ENCODE data around the gene CCDC178. TPM values are rescaled to one million over a fixed set of nuclear protein-coding genes. Genes with fewer than 3 reads are reported as not detected.
"Not testable (repeated sequence)": the region's sequence is repeated elsewhere in the genome, so short reads cannot be mapped to it uniquely, and the experiment has no call there.

Gene CCDC178
- total RNA-seq, 1 experiment from 2014 or later, result not detected

DNA sequence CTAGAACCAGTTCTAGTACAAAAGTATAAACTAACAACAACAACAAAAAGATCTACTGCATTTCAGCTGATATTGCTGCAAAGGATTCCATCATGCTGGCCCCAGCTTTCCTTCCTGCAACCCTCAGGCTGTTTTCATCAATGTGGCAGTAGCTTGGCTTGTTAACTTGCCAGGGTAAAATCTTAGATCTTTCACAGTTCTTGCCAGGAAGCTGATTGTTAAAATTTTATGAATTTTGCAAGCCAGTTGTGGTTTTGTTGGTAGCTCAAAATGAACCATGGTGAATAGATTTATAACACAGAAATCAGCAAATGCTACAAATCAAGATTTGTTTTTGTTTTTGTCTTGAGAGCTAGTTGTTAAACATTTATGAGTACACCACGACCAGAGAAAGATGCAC, 19.3 kb downstream of the CCDC178 start:
- no peaks in the 10 kb centered on the region for H3K36me3 ChIP-seq (replicated peaks; ENCODE audit: control insufficient read depth, insufficient read depth, low read length)
- H3K4me3 ChIP-seq (ENCODE audit: insufficient read depth, low read depth, low read length), result no peak overlapping the region
- H3K27me3 ChIP-seq (ENCODE audit: control insufficient read depth, insufficient read depth, low read length), result no peaks in the 10 kb centered on the region
- no peak for DNase-seq

- Histone ChIP-seq H3K4me3 (ENCODE audit: insufficient read depth, low read depth, low read length) (no peak overlapping the region), H3K27me3 (ENCODE audit: control insufficient read depth, insufficient read depth, low read length) (no peaks in the 10 kb centered on the region), H3K36me3 (replicated peaks; ENCODE audit: control insufficient read depth, insufficient read depth, low read length) (no peaks in the 10 kb centered on the region)
- no peak for DNase-seq
Measured at GRCh38 chr18:33404244-33404873, 36.2 kb downstream of the CCDC178 start.

GRCh38 chr18:33398939-33399338, 41.6 kb downstream of the CCDC178 start:
- not testable (repeated sequence) for H3K36me3 ChIP-seq (replicated peaks; ENCODE audit: control insufficient read depth, insufficient read depth, low read length); H3K4me3 ChIP-seq (ENCODE audit: insufficient read depth, low read depth, low read length); DNase-seq; H3K27me3 ChIP-seq (ENCODE audit: control insufficient read depth, insufficient read depth, low read length)

- no peak for DNase-seq
- no peaks in the 10 kb centered on the region for H3K36me3 ChIP-seq (replicated peaks; ENCODE audit: control insufficient read depth, insufficient read depth, low read length)
- no peak overlapping the region for H3K4me3 ChIP-seq (ENCODE audit: insufficient read depth, low read depth, low read length)
- H3K27me3 ChIP-seq (ENCODE audit: control insufficient read depth, insufficient read depth, low read length), result no peaks in the 10 kb centered on the region
Measured at GRCh38 chr18:33375829-33376228, 64.7 kb downstream of the CCDC178 start.

- no peak for DNase-seq
- H3K27me3 ChIP-seq (ENCODE audit: control insufficient read depth, insufficient read depth, low read length), result no peaks in the 10 kb centered on the region
- no peak overlapping the region for H3K4me3 ChIP-seq (ENCODE audit: insufficient read depth, low read depth, low read length)
- no peaks in the 10 kb centered on the region for H3K36me3 ChIP-seq (replicated peaks; ENCODE audit: control insufficient read depth, insufficient read depth, low read length)
Measured at GRCh38 chr18:33372442-33372841, 68.1 kb downstream of the CCDC178 start.

- Histone ChIP-seq H3K27me3 (ENCODE audit: control insufficient read depth, insufficient read depth, low read length) (no peaks in the 10 kb centered on the region), H3K36me3 (replicated peaks; ENCODE audit: control insufficient read depth, insufficient read depth, low read length) (no peaks in the 10 kb centered on the region), H3K4me3 (ENCODE audit: insufficient read depth, low read depth, low read length) (no peak overlapping the region)
- DNase-seq, result no peak
Measured at GRCh38 chr18:33369711-33370449, 70.6 kb downstream of the CCDC178 start.

GRCh38 chr18:33356735-33357134, 83.8 kb downstream of the CCDC178 start:
- no peaks in the 10 kb centered on the region for H3K27me3 ChIP-seq (ENCODE audit: control insufficient read depth, insufficient read depth, low read length)
- no peak for DNase-seq
- H3K36me3 ChIP-seq (replicated peaks; ENCODE audit: control insufficient read depth, insufficient read depth, low read length), result no peaks in the 10 kb centered on the region
- H3K4me3 ChIP-seq (ENCODE audit: insufficient read depth, low read depth, low read length), result no peak overlapping the region

DNA sequence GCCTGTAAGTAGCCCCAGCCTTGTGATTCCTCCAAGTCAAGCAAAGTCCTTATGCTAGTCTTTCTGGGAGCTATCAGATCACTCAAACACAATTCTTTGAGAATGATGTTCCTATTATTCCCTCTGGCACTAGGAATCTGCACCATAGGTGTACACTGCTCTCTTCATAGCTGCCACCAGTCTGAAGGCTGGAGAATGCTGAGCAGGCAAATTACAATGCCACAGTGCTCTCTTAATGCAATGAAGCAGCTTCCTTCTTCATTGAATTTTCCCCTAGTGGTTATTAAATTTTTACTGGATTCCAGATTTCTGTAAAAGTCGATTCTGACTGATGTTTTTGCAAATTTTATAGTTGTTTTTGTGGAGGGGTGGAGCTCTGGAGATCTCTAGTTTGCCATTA, 84.8 kb downstream of the CCDC178 start:
- Histone ChIP-seq H3K4me3 (ENCODE audit: insufficient read depth, low read depth, low read length) (no peak overlapping the region), H3K36me3 (replicated peaks; ENCODE audit: control insufficient read depth, insufficient read depth, low read length) (no peaks in the 10 kb centered on the region), H3K27me3 (ENCODE audit: control insufficient read depth, insufficient read depth, low read length) (no peaks in the 10 kb centered on the region)
- no peak for DNase-seq

DNA sequence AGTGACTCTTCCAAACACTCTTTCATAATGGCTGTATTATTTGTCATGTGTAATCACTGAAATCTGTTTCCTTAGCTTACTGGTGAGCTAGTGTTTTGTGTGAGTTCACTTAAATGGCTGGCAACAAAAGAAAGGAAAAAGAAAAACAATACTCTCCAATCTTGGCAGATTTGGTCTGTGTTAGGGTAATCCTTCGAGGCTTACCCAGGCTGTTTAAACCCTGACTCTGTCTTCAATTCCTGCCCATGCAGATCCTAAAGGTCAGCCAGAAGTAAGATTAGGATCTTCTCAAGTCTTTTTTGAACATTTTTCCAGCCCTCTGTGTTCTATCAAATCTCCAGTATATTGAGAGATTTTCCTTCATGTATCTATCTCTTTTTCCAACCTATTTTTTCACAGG, 85.3 kb downstream of the CCDC178 start:
- H3K4me3 ChIP-seq (ENCODE audit: insufficient read depth, low read depth, low read length), result no peak overlapping the region
- DNase-seq, result no peak
- H3K36me3 ChIP-seq (replicated peaks; ENCODE audit: control insufficient read depth, insufficient read depth, low read length), result no peaks in the 10 kb centered on the region
- no peaks in the 10 kb centered on the region for H3K27me3 ChIP-seq (ENCODE audit: control insufficient read depth, insufficient read depth, low read length)

DNA sequence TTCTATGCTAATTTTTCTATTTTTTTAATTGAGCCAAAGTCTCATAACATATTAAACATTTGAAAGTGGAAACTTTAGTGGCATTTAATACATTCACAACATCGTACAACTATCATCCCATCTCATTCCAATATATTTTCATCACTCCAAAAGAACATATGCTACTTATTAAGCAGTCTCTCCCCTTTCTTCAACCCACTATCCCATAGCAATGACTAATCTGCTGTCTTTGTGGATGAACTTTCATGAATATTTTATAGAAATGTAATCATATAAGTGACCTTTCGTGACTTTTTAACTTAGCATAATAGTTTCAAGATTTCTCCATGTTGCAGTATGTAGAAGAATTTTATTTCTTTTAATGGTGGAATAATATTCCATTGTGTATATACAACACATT, 90.3 kb downstream of the CCDC178 start:
- H3K36me3 ChIP-seq (replicated peaks; ENCODE audit: control insufficient read depth, insufficient read depth, low read length), result no peaks in the 10 kb centered on the region

GRCh38 chr18:33339733-33340132, 100.8 kb downstream of the CCDC178 start:
- H3K27me3 ChIP-seq (ENCODE audit: control insufficient read depth, insufficient read depth, low read length); DNase-seq; H3K4me3 ChIP-seq (ENCODE audit: insufficient read depth, low read depth, low read length); H3K36me3 ChIP-seq (replicated peaks; ENCODE audit: control insufficient read depth, insufficient read depth, low read length): not testable (repeated sequence)

More for the DNA sequence above, 90.3 kb downstream of the CCDC178 start:
- DNase-seq, result no peak
- no peaks in the 10 kb centered on the region for H3K27me3 ChIP-seq (ENCODE audit: control insufficient read depth, insufficient read depth, low read length)
- no peak overlapping the region for H3K4me3 ChIP-seq (ENCODE audit: insufficient read depth, low read depth, low read length)

DNA sequence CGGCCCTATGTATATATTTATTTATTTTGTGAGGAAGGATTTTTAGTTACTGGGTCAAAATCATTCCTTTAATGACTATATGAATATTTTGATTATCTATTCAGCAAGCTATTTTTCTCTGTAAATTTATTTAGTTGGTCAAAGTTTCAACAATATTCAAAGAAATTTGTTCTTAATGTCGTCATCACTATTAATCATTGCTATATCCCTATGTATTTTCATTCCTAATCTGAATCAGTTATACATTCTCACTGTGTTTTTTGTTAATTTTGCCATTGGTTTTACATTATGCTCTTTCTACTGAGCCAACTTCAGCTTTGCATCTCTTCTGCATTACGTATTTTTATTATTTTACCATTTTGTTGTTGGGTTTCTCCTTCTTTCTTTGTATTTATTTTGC, 105.7 kb downstream of the CCDC178 start:
- no peak for DNase-seq
- H3K4me3 ChIP-seq (ENCODE audit: insufficient read depth, low read depth, low read length), result no peak overlapping the region
- no peaks in the 10 kb centered on the region for H3K36me3 ChIP-seq (replicated peaks; ENCODE audit: control insufficient read depth, insufficient read depth, low read length)
- H3K27me3 ChIP-seq (ENCODE audit: control insufficient read depth, insufficient read depth, low read length), result no peaks in the 10 kb centered on the region

DNA sequence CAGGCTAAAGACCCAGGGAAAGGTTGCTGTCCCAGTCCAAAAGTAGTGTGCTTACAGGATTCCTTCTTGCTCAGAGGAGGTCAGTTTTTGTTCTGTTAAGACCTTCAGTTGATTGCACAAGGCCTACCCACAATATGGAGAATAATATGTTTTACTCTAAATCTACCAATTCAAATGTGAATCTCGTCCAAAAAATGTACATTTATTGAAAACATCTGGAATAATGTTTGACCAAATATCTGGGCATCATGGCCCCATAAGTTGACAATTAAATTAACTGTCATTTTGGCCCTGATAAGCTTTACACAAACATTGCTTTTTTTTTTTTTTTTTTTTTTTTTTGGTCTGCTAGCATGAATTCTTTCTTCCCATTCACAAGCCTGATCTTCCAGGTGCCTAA, 109.8 kb downstream of the CCDC178 start:
- H3K36me3 ChIP-seq (replicated peaks; ENCODE audit: control insufficient read depth, insufficient read depth, low read length), result no peaks in the 10 kb centered on the region
- H3K4me3 ChIP-seq (ENCODE audit: insufficient read depth, low read depth, low read length), result no peak overlapping the region
- H3K27me3 ChIP-seq (ENCODE audit: control insufficient read depth, insufficient read depth, low read length), result no peaks in the 10 kb centered on the region
- no peak for DNase-seq

DNA sequence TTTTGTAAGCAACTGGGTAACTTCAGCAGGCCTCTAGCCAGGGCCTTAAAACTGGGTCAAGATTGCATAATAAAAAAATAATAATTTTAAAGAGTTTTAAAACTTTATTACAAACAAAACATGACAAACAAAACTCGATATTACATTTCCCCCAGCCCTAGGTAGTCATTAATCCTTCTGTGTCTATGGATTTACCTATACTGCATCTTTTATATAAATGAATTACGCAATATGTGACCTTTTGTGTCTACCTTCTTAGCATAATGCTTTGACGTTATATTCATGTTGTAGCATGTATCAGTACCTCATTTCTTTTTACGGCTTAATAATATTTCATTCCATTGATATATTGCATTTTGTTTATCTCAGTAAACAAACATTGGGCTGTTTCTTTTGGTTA, 113.5 kb downstream of the CCDC178 start:
- H3K4me3 ChIP-seq (ENCODE audit: insufficient read depth, low read depth, low read length), result no peak overlapping the region
- no peaks in the 10 kb centered on the region for H3K36me3 ChIP-seq (replicated peaks; ENCODE audit: control insufficient read depth, insufficient read depth, low read length)
- DNase-seq, result no peak

DNA sequence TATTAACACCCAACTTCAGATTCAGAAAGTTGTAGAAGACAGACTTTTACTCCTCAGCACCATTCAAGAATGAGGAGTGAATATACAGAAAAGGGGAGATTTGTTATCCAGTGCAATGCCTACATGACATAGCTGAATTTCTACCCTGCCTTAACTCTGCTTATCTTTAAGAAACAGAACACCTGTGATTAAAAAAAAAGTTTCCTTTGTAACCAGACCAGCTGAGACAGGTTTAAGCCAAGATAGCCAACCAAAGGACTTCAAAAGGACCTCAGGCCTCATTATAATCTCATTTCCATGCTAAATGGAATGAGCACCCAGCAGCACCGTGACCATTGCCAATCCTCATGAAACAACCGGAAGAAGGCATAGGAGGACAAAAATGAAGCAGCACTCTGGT, 122.9 kb downstream of the CCDC178 start:
- H3K4me3 ChIP-seq (ENCODE audit: insufficient read depth, low read depth, low read length), result no peak overlapping the region
- H3K27me3 ChIP-seq (ENCODE audit: control insufficient read depth, insufficient read depth, low read length), result no peaks in the 10 kb centered on the region
- H3K36me3 ChIP-seq (replicated peaks; ENCODE audit: control insufficient read depth, insufficient read depth, low read length), result no peaks in the 10 kb centered on the region
- DNase-seq, result no peak

More for the DNA sequence above, 113.5 kb downstream of the CCDC178 start:
- H3K27me3 ChIP-seq (ENCODE audit: control insufficient read depth, insufficient read depth, low read length), result no peaks in the 10 kb centered on the region
